Cerebellar nuclear complex (tissue), 1 donor: ENCODE data around the gene CCNI.
"Not testable (repeated sequence)": the region's sequence is repeated elsewhere in the genome, so short reads cannot be mapped to it uniquely, and the experiment has no call there.

Source experiments
- DNase-seq, 2 experiments: peaks; one replicate each; lab custom pipeline; 2025; lab: John Stamatoyannopoulos, UW

Gene CCNI

DNA sequence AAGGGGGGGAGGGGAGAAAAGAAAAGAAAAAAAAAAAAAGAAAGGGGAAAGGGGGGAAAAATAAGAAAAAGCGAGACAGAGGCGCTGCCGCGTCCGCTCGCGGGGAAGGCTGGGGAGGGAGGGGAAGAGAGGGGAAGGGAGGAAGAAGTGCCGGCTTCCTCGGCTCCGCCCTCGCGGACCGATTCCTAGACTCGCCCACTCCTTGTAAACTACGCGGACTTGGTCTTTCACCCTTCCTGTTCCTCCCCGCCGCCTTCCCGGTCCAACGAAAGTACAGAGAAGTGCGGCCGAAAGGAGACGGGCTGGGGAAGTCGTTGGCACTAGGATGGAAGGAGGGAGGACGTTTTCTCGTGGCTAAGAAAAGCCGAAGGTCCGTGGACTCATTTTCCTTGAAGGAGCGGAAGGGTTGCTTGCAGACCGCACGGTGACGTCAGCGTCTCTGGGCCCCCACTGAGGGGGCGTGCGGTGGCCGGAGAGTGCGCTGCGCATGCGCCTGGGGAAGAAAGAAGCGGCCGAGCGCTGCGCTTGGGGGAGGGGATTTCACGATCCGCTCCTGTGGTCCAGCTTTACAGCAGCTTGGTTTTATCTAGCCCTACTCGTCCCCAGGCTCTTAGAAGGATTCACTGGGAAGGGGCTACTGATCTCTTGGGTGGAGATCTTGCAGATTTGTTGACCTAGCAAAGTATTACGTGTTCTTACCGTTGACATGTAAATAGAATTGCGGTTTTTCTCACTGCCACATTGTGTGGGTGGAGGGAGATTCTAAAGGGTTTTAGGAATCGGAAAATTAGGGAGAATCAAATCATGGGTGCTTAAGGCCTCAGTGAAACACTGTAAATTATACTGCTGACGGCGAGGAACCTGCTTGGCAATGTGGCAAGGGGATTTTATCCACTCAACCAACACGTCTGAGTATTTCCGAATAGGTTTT is at the start of gene CCNI:
Gene CCNI, minus strand, starts transcription at position 121 of the 931 bp plus-strand sequence. CDS start 9,627 bp downstream, outside the sequence.
- peak; percentile 47 to 85 for DNase-seq

GRCh38 chr4:77124576-77124975 is 48.8 kb upstream of the CCNI start:
- DNase-seq = no peak

GRCh38 chr4:77123411-77123810 is 47.6 kb upstream of the CCNI start:
- no peak for DNase-seq

DNA sequence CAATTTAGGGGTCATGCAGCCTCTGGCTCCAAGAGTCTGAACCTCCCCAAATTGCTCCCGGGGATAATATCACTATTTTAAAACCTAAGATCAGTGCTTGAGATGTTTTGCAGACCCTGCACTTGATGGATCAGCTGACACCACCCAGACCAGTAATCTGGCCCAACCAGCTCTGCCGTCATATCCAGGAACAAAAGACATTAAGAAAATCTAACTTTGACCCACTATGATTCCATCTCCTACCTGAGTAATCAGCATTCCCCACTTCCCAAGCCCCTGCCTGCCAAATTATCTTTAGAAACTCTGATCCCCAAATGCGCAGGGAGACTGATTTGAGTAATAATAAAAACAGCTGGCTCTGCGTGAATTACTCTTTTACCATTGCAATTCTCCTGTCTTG is 46.9 kb upstream of the CCNI start:
- no peak for DNase-seq

DNA sequence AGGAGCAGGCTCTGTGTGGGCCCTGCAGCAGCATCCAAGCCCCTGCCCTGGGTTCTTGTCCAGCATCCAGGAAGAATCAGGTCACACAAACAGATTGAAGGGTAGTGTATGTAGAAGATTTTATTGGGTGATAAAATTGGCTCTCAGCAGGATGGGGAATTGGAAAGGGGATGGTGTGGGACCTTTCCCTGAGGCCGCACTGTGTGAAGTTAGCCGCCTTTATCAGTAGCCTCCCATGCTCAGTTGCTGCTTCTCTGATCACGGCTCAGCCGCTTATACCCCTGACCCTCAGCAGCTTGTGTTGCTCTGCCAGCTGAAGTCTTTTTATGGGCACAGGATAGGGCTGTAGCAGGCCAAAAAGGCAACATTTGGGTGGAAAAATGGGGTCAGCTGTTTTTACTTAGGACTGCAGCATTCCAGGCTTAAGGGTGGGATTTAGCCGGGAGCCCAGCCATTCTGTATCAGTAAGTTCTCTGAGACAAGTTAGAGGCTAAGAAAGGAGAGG is 46.0 kb upstream of the CCNI start:
- DNase-seq = peak in 1 of 2 experiments; percentile 3

- DNase-seq = peak in 1 of 2 experiments; percentile 42
Observed at GRCh38 chr4:77120886-77121508, 45.2 kb upstream of the CCNI start.

GRCh38 chr4:77117721-77118120 is 41.9 kb upstream of the CCNI start:
- DNase-seq = no peak

DNA sequence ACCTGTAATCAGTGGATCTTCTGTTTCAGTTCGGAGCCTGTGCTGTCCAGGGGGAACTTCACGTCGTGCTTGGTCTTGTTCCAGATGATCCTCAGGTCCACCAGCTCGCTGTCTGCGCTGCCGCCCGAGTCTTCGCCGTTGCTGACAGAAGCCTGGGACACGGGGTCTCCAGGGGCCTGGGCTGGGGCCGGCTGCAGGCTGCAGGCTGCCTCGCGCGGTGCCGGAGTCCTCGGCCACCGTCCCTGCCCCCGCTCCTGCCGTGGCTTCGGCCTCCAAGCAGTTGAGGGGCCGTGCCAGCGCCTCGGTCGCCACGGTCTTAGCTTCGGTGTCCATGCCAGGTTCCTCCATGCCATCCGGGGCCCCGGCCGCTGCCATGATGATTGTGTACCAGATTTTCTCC is 37.3 kb upstream of the CCNI start:
- no peak for DNase-seq

- no peak for DNase-seq
Observed at GRCh38 chr4:77110730-77111129, 34.9 kb upstream of the CCNI start.

- peak in 1 of 2 experiments; percentile 15 for DNase-seq
Observed at GRCh38 chr4:77104791-77105540, 29.2 kb upstream of the CCNI start.

DNA sequence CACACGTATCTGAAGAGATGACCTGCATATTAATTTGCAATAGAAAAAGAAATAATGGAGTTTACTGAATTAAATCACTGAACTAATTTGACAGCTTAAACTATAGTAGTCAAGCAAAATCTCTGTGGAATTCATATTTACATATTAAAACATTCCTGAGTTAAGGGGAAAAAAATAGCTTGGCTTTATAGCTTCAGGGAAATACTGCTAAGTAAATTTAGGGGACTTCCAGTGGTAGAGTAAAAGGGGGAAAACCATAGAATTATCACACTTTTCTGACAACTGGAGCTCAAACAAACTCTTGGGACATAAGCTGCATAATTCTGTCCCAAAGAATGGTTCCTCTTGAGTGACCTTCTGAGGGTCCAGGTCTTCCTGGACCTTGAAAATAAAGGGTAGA is 28.6 kb upstream of the CCNI start:
- no peak for DNase-seq

- DNase-seq = no peak
Observed at GRCh38 chr4:77100234-77100633, 24.4 kb upstream of the CCNI start.

GRCh38 chr4:77097611-77098010 is 21.8 kb upstream of the CCNI start:
- DNase-seq = no peak

- DNase-seq = peak; percentile 22 to 67
Observed at GRCh38 chr4:77095101-77095821, 19.5 kb upstream of the CCNI start.

DNA sequence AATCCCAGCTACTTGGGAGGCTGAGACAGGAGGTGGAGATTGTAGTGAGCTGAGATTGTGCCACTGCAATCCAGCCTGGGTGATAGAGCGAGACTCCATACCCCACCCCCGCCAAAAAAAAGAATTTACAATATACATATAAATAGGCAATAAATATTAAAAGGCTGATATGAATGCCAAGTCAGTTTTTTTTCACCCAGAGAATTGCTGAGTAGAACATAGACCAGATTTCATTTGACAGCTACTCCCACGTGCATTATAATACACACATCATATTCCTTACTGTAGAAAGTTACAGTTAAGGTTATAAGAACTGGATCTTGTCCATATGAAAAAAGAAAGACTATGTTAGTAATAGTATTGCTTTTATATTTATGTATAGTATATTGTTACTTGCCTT is 18.7 kb upstream of the CCNI start:
- no peak for DNase-seq

DNA sequence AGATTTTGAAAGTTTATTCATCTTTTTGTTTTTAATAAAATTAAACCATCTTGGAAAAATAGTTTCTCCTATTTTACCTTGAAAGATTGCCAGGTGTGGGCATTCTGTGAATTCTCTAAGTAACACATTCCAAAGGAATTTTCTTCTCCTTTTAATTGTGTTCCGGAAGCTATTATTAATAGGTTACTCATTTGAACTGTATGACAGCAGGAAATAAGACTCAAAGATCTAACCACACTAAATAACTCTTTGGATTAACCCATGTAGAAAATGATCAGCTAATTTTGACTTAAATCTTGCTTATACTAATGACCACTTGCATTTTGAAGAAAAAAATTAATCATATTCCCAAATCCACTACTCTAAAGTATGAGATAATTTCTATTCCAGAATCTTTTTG is 17.6 kb upstream of the CCNI start:
- DNase-seq = no peak

DNA sequence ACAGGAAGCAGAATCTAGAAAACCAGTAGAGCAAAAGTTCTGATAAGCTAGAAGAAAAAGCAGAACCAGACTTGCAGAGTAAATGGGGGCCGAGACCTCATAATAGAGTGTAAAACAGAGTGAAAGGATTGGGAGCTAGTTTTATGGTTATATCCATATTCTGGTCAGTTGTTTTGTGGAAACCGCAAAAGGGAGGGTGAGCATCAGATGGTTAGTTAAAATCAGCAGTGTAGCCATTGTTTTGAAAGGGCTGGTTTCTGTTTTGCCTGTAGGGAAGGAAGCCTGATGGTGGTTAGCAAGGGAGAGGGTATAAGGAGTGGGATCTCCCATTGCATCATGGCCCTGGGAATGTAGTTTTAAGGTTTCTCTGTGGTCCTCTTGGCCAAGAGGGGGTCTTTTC is 17.2 kb upstream of the CCNI start:
- no peak for DNase-seq

DNA sequence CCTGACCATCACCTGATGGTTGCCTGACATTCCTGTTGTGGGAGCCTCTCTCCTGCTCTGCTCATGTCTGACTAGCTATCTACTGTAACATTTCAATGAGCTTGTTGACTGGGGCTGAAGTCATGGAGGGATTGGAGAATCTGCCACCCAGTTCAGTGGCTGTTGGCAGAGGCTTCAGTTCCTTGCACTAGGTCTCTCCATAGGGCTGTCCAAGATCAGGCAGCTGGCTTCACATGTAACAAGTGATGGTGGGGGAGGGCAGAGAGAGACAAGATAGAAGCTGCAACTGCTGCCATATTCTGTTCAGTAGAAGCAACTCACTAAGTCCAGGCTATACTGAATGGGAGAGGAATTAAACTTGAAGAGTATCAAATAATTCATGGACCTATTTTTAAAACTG is 14.1 kb upstream of the CCNI start:
- no peak for DNase-seq

DNA sequence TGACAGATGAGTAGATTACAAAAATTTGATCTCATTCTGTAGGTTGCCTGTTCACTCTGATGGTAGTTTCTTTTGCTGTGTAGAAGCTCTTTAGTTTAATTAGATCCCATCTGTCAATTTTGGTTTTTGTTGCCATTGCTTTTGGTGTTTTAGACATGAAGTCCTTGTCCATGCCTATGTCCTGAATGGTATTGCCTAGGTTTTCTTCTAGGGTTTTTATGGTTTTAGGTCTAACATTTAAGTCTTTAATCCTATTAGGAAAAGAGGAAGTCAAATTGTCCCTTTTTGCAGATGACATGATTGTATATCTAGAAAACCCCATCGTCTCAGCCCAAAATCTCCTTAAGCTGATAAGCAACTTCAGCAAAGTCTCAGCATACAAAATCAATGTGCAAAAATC is 11.2 kb upstream of the CCNI start:
- DNase-seq = not testable (repeated sequence)

DNA sequence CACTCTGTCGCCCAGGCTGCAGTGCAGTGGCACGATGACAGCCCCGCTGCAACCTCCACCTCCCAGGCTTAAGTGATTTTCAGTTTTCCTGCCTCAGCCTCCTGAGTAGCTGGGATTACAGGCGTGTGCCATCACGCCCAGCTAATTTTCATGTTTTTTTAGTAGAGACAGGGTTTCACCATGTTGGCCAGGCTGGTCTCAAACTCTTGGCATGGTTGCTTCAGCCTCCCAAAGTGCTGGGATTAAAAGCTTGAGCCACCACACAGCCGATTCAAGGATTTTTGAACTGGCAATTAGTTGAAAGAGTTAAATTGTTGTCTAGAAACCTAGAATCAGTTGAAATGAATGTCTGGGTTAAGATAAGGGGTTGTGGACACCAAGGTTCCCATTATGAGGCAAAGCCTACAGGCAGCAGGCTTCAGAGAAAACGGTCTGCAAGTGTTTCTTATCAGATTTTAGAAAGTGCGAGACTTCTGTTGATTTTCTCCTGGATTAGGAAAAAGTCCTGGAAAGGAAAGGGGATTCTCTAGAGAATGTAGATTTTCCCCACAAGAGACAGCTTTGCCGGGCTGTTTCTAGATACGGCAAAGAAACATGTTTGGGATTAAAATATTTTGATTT is 8.3 kb upstream of the CCNI start:
- no peak for DNase-seq
